ENCODE data around the gene HBB.

- no peak for TF ChIP-seq POLR2A (IDR thresholded peaks at IDR 0.05; ENCODE audit: low read depth, low read length)
- TF ChIP-seq POLR2AphosphoS5 (IDR thresholded peaks at IDR 0.05; ENCODE audit: low read depth, low read length) = no peak
Observed at GRCh38 chr11:5223146-5223545, 3.7 kb downstream of the HBB start.
